SK-N-SH (cell line): ENCODE results near the gene MGAT5. TPM values are rescaled to one million over a fixed set of nuclear protein-coding genes. Genes with fewer than 3 reads are reported as not detected.

Source experiments
- CTCF ChIA-PET: fragments of 300-600, 350-600 bp; formaldehyde crosslinking; extraction: SDS; loops from one replicate; lab custom pipeline; 2021; lab: Yijun Ruan, JAX
- POLR2A ChIA-PET: fragments of 350-600 bp; sonication (Branson Sonifier 250); formaldehyde crosslinking; extraction: SDS; loops from one replicate; lab custom pipeline; 2020; ENCODE audit warnings: antibody characterized with exemption, inconsistent platforms; lab: Yijun Ruan, JAX
- DNase-seq: peaks from one replicate; pipeline ENCODE4 v3.0.0; 2012
- H2AFZ ChIP-seq: fragments of 200-600 bp; sonication (generic); 2 replicates; pipeline ENCODE4 v1.8.1; 2016; ENCODE audit warnings: antibody characterized with exemption, mild to moderate bottlenecking, low read depth
- H3F3A ChIP-seq: fragments of 200-600 bp; sonication (generic); replicated peaks from 2 replicates; pipeline ENCODE3; 2016; ENCODE audit warnings: antibody characterized with exemption, mild to moderate bottlenecking; ENCODE audit not compliant: insufficient read depth
- H3K27ac ChIP-seq, 2 experiments: fragments of 200-500 bp in 1 of 2; fragments of 200-600 bp in 1 of 2; sonication (Bioruptor generic) in 1 of 2; sonication (generic), shearing (Covaris generic) in 1 of 2; 2 replicates each; pipeline versions ENCODE4 v1.5.1 to v1.6.1; 2014 to 2016; ENCODE audit warnings: low read depth in 2 of 2, inconsistent platforms in 1 of 2, low read length in 1 of 2, mild to moderate bottlenecking in 1 of 2, mixed read lengths in 1 of 2
- H3K27me3 ChIP-seq: fragments of 200-600 bp; sonication (generic), shearing (Covaris generic); 2 replicates; pipeline ENCODE4 v1.6.1; 2016; ENCODE audit warnings: mixed run types; ENCODE audit not compliant: insufficient read depth
- H3K36me3 ChIP-seq, 2 experiments: fragments of 200-500 bp in 1 of 2; fragments of 200-600 bp in 1 of 2; sonication (Bioruptor generic) in 1 of 2; sonication (generic) in 1 of 2; replicated peaks in 1 of 2; 2 replicates each; pipeline versions ENCODE3 to v1.5.1; 2014 to 2016; ENCODE audit warnings: low read length in 1 of 2, mild to moderate bottlenecking in 1 of 2; ENCODE audit not compliant: insufficient read depth in 2 of 2, control insufficient read depth in 1 of 2
- H3K4me1 ChIP-seq, 2 experiments: fragments of 200-500 bp in 1 of 2; fragments of 200-600 bp in 1 of 2; sonication (Bioruptor generic) in 1 of 2; sonication (generic), shearing (Covaris generic) in 1 of 2; 2 replicates each; pipeline versions ENCODE4 v1.5.1 to v1.6.1; 2014 to 2016; ENCODE audit warnings: low read depth in 1 of 2, low read length in 1 of 2, mixed run types in 1 of 2; ENCODE audit not compliant: insufficient read depth in 2 of 2, control insufficient read depth in 1 of 2
- H3K4me2 ChIP-seq: fragments of 200-600 bp; sonication (generic), shearing (Covaris generic); 2 replicates; pipeline ENCODE4 v1.6.1; 2017; ENCODE audit warnings: mixed run types
- H3K4me3 ChIP-seq, 2 experiments: fragments of 200-500 bp in 1 of 2; fragments of 200-600 bp in 1 of 2; sonication (Bioruptor generic) in 1 of 2; sonication (generic), shearing (Covaris generic) in 1 of 2; 2 replicates each; pipeline versions ENCODE4 v1.5.1 to v1.8.1; 2014 to 2016; ENCODE audit warnings: low read depth in 2 of 2, inconsistent platforms in 1 of 2, low read length in 1 of 2, mild to moderate bottlenecking in 1 of 2, mixed read lengths in 1 of 2, moderate library complexity in 1 of 2
- H3K79me2 ChIP-seq: fragments of 200-600 bp; sonication (generic); 2 replicates; pipeline ENCODE4 v1.8.1; 2017; ENCODE audit warnings: mild to moderate bottlenecking; ENCODE audit not compliant: insufficient read depth
- H3K9ac ChIP-seq: fragments of 200-600 bp; sonication (generic); 2 replicates; pipeline ENCODE4 v1.6.1; 2017; ENCODE audit warnings: mixed run types
- H3K9me2 ChIP-seq: fragments of 200-600 bp; sonication (generic); 2 replicates; pipeline ENCODE4 v1.6.1; 2017; ENCODE audit warnings: mixed run types
- H3K9me3 ChIP-seq: fragments of 200-600 bp; sonication (generic); 2 replicates; pipeline ENCODE4 v1.6.1; 2017; ENCODE audit warnings: mixed run types, mild to moderate bottlenecking, moderate library complexity
- H4K20me1 ChIP-seq: fragments of 200-600 bp; sonication (generic); 2 replicates; pipeline ENCODE4 v1.6.1; 2017; ENCODE audit warnings: mild to moderate bottlenecking, mixed run types; ENCODE audit not compliant: insufficient read depth
- CHD2 ChIP-seq: fragments of 150-350 bp; IDR thresholded peaks from 2 replicates; pipeline ENCODE4 v1.6.1; 2018; ENCODE audit warnings: low read length; ENCODE audit not compliant: partially characterized antibody
- ELF1 ChIP-seq: IDR thresholded peaks from 2 replicates; pipeline ENCODE4 v1.4.0; 2012
- EP300 ChIP-seq, 2 experiments: IDR thresholded peaks; 2 replicates each; pipeline versions ENCODE4 v1.4.0 to v1.6.1; 2012; ENCODE audit warnings: borderline replicate concordance in 1 of 2, low read depth in 1 of 2, low read length in 1 of 2
- FOSL2 ChIP-seq: IDR thresholded peaks from 2 replicates; pipeline ENCODE4 v1.4.0; 2012; ENCODE audit warnings: low read depth, mild to moderate bottlenecking, moderate library complexity, borderline replicate concordance
- FOXJ3 ChIP-seq: sonication (generic); formaldehyde crosslinking; IDR thresholded peaks from 2 replicates; pipeline ENCODE4 v1.5.1; 2020; ENCODE audit warnings: mild to moderate bottlenecking, missing genetic modification reagents
- FOXM1 ChIP-seq: IDR thresholded peaks from 2 replicates; pipeline ENCODE4 v1.4.0; 2012; ENCODE audit warnings: low read depth, mild to moderate bottlenecking
- MEF2A ChIP-seq: IDR thresholded peaks from 2 replicates; pipeline ENCODE4 v1.4.0; 2012; ENCODE audit warnings: low read depth, borderline replicate concordance
- MXI1 ChIP-seq: IDR thresholded peaks from 2 replicates; pipeline ENCODE4 v1.6.1; 2012; ENCODE audit warnings: mild to moderate bottlenecking, low read depth, low read length, improper control_type of control experiment
- NRF1 ChIP-seq: IDR thresholded peaks from 2 replicates; pipeline ENCODE4 v1.6.1; 2012; ENCODE audit warnings: low read depth, mild to moderate bottlenecking, low read length
- POLR2AphosphoS5 ChIP-seq: IDR thresholded peaks from 2 replicates; pipeline ENCODE4 v1.6.1; 2012; ENCODE audit warnings: low read depth, low read length
- RFX5 ChIP-seq: IDR thresholded peaks from 2 replicates; pipeline ENCODE4 v1.6.1; 2012; ENCODE audit warnings: mild to moderate bottlenecking, improper control_type of control experiment, low read length
- RXRA ChIP-seq: IDR thresholded peaks from 2 replicates; pipeline ENCODE4 v1.4.0; 2012; ENCODE audit warnings: low read depth, mild to moderate bottlenecking, borderline replicate concordance
- WGBS: methylation state at CpG from one replicate; pipeline ENCODE4 v1.1.6; 2017; ENCODE audit warnings: low lambda C conversion rate; 5-methylcytosine and 5-hydroxymethylcytosine counted together
- polyA plus RNA-seq, 3 experiments: library from polyadenylated mRNA; depleted of rRNA; stranded (reverse); fragments of >200 nt; gene quantifications; 2 replicates each; pipeline ENCODE4 v1.2.3, GENCODE V29; 2012
- TF ChIP-seq, protein P1 (sequence below): fragments of 200-600 bp; sonication (generic); IDR thresholded peaks from 2 replicates; pipeline ENCODE4 v1.6.1; 2017; ENCODE audit warnings: antibody characterized with exemption, mild to moderate bottlenecking, moderate library complexity
- TF ChIP-seq, protein P2 (sequence below): IDR thresholded peaks from 2 replicates; pipeline ENCODE4 v1.4.0; 2012; ENCODE audit warnings: low read depth
- TF ChIP-seq, protein P3 (sequence below): fragments of 150-350 bp; IDR thresholded peaks from 2 replicates; pipeline ENCODE4 v1.6.1; 2017; ENCODE audit warnings: antibody characterized with exemption, low read length, low read depth, borderline replicate concordance

MGAT5 gene
- polyA plus RNA-seq, 1 of the 3 experiments (the other 2 are of a cell fraction), result 18.2 TPM

DNA sequence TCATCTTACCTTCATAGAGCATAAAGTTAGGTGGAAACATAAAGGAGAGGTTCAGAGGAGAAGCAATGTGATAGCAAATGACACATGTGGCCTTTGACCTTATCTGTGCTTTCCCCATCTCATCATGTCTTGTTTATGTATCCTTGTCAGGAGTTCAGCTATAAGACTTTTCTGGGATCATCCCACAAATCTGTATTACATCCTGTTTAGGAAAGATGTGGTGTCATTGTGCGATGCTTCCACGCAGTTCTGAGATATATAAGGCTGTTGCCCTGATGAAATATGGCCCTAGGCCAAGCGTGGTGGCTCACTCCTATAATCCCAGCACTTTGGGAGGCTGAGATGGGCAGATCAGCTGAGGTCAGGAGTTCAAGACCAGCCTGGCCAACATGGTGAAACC lies 15.5 kb upstream of the MGAT5 start:
- H4K20me1 ChIP-seq, result no peaks in the 10 kb centered on the region
- no peak overlapping the region for H2AFZ ChIP-seq
- WGBS, result 76% methylated on average over 3 of the region's 3 CpGs
- H3K36me3 ChIP-seq, result no peaks in the 10 kb centered on the region
- no peak overlapping the region for H3K9ac ChIP-seq
- DNase-seq, result no peak
- H3K9me2 ChIP-seq, result no peaks in the 10 kb centered on the region
- CTCF ChIA-PET, result interaction anchor here (8.7 kb wide), 1 partner anchor 118 kb away, joined by 130 read pairs; no protein-coding TSS in a partner anchor
- no peak overlapping the region for H3K27ac ChIP-seq
- H3F3A ChIP-seq, result no peaks in the 10 kb centered on the region
- no peaks in the 10 kb centered on the region for H3K9me3 ChIP-seq
- no peaks in the 10 kb centered on the region for H3K27me3 ChIP-seq
- peaks cover 11 to 19% of the 10 kb centered on the region in 2 experiments; a peak in 3 of 4 replicates for H3K4me1 ChIP-seq
- no peak overlapping the region for H3K4me2 ChIP-seq
- no peak overlapping the region for H3K4me3 ChIP-seq
- POLR2A ChIA-PET, result no interaction called here
- H3K79me2 ChIP-seq, result no peaks in the 10 kb centered on the region
- TF ChIP-seq MEF2A (no peak), FOXJ3 (CRISPR knock-in tag) (no peak)
- TF ChIP-seq, protein P1, sequence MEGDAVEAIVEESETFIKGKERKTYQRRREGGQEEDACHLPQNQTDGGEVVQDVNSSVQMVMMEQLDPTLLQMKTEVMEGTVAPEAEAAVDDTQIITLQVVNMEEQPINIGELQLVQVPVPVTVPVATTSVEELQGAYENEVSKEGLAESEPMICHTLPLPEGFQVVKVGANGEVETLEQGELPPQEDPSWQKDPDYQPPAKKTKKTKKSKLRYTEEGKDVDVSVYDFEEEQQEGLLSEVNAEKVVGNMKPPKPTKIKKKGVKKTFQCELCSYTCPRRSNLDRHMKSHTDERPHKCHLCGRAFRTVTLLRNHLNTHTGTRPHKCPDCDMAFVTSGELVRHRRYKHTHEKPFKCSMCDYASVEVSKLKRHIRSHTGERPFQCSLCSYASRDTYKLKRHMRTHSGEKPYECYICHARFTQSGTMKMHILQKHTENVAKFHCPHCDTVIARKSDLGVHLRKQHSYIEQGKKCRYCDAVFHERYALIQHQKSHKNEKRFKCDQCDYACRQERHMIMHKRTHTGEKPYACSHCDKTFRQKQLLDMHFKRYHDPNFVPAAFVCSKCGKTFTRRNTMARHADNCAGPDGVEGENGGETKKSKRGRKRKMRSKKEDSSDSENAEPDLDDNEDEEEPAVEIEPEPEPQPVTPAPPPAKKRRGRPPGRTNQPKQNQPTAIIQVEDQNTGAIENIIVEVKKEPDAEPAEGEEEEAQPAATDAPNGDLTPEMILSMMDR, result no peak

DNA sequence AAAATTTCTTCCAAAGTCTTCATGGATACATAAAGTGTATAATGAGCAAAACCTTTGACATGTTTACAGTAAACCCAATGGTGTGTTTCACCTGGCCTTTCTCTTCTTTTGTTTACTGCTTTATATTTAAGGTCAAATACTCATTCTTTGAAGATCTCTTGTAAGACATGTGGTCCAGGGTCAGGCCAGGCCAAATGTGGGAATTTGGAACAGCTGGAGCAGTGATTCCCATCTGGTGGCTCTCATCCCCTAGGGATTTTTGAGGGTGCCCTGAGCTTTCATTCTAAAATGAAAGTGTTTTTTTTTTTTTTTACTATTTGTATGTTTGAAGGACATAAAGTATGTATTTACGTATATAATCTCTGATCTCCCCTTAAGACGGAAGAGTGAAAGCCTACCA lies 13.8 kb upstream of the MGAT5 start:
- no peak overlapping the region for H3K4me3 ChIP-seq
- H3F3A ChIP-seq, result no peaks in the 10 kb centered on the region
- no peaks in the 10 kb centered on the region for H3K27me3 ChIP-seq
- ChIA-PET CTCF (interaction anchor here (1.0 to 8.7 kb wide), 5 partner anchors 74 to 211 kb away, joined by 3 to 130 read pairs (median 4); no protein-coding TSS in a partner anchor), POLR2A (interaction anchor here (0.6 kb wide), 1 partner anchor 84 kb away, joined by 4 read pairs; no protein-coding TSS in a partner anchor)
- TF ChIP-seq FOXM1 (no peak), CHD2 (no peak), POLR2AphosphoS5 (no peak), RXRA (no peak), EP300 (IDR thresholded peaks at IDR 0.05; ENCODE audit: borderline replicate concordance in 1 of 2, low read depth in 1 of 2, low read length in 1 of 2) (no peak), RFX5 (no peak), ELF1 (no peak), MEF2A (no peak), FOSL2 (no peak), MXI1 (no peak), NRF1 (no peak), FOXJ3 (CRISPR knock-in tag) (no peak)
- TF ChIP-seq, protein P2, sequence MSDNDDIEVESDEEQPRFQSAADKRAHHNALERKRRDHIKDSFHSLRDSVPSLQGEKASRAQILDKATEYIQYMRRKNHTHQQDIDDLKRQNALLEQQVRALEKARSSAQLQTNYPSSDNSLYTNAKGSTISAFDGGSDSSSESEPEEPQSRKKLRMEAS, result no peak
- TF ChIP-seq, protein P3, sequence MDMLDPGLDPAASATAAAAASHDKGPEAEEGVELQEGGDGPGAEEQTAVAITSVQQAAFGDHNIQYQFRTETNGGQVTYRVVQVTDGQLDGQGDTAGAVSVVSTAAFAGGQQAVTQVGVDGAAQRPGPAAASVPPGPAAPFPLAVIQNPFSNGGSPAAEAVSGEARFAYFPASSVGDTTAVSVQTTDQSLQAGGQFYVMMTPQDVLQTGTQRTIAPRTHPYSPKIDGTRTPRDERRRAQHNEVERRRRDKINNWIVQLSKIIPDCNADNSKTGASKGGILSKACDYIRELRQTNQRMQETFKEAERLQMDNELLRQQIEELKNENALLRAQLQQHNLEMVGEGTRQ, result no peak
- no peaks in the 10 kb centered on the region for H3K36me3 ChIP-seq
- DNase-seq, result no peak
- H3K4me2 ChIP-seq, result no peak overlapping the region
- H3K9me3 ChIP-seq, result no peaks in the 10 kb centered on the region
- H3K27ac ChIP-seq, result no peak overlapping the region
- H3K9ac ChIP-seq, result no peak overlapping the region
- no peaks in the 10 kb centered on the region for H4K20me1 ChIP-seq
- H2AFZ ChIP-seq, result no peak overlapping the region
- WGBS, result 95% methylated on average over 2 of the region's 2 CpGs
- H3K4me1 ChIP-seq, result peaks cover 16 to 22% of the 10 kb centered on the region in 2 experiments; a peak in 3 of 4 replicates
- H3K79me2 ChIP-seq, result no peaks in the 10 kb centered on the region
- no peaks in the 10 kb centered on the region for H3K9me2 ChIP-seq
